PFSK-1 (cell line): Measurements from ENCODE around the gene SETD5.

ENCODE experiments used
- FOXP2 ChIP-seq: optimal IDR thresholded peaks from 2 replicates; pipeline ENCODE3; 2011; ENCODE audit warnings: borderline replicate concordance, control low read depth, inconsistent platforms; ENCODE audit not compliant: insufficient read depth; ENCODE audit errors: extremely low read length, extremely low read depth
- POLR2AphosphoS5 ChIP-seq: IDR thresholded peaks from 2 replicates; pipeline ENCODE4 v1.6.1; 2012; ENCODE audit warnings: low read depth, mild to moderate bottlenecking, control low read depth, low read length, moderate library complexity
- REST ChIP-seq, 2 experiments: IDR thresholded peaks; 2 replicates each; pipeline versions ENCODE4 v1.6.1 to v1.8.0; 2011 to 2012; ENCODE audit warnings: low read depth in 2 of 2, low read length in 2 of 2, control low read depth in 1 of 2, inconsistent platforms in 1 of 2, mild to moderate bottlenecking in 1 of 2, moderate library complexity in 1 of 2; ENCODE audit not compliant: insufficient read depth in 1 of 2
- SIN3A ChIP-seq: IDR thresholded peaks from 2 replicates; pipeline ENCODE4 v1.6.1; 2012; ENCODE audit warnings: mild to moderate bottlenecking, low read length, moderate library complexity, borderline replicate concordance; ENCODE audit not compliant: insufficient read depth
- TAF1 ChIP-seq: IDR thresholded peaks from 2 replicates; pipeline ENCODE4 v1.6.1; 2012; ENCODE audit warnings: low read length, control low read depth, borderline replicate concordance; ENCODE audit not compliant: insufficient read depth

GRCh38 chr3:9397906-9398699, 688 bp downstream of the SETD5 start:
- no peak for TF ChIP-seq SIN3A
- no peak for TF ChIP-seq TAF1
- no peak for TF ChIP-seq POLR2AphosphoS5
- no peak for TF ChIP-seq REST (IDR thresholded peaks at IDR 0.05; ENCODE audit: insufficient read depth in 1 of 2, low read depth in 2 of 2, low read length in 2 of 2)
- TF ChIP-seq FOXP2, result no peak
